HepG2 (cell line): ENCODE results near the gene DEGS1. TPM values are rescaled to one million over a fixed set of nuclear protein-coding genes. Genes with fewer than 3 reads are reported as not detected.
A peak's percentile ranks its signal among the peaks of the same experiment; 100 is the strongest.

Source experiments
- FOXA1 ChIP-seq, 2 experiments: fragments of 450-650 bp in 1 of 2; sonication (generic) in 1 of 2; formaldehyde crosslinking in 1 of 2; IDR thresholded peaks; 2 replicates each; pipeline versions ENCODE4 v1.4.0 to v1.6.1; 2016 to 2020; ENCODE audit warnings: missing genetic modification reagents in 1 of 2
- KDM1A ChIP-seq: IDR thresholded peaks from 2 replicates; pipeline ENCODE4 v1.6.1; 2016; ENCODE audit warnings: missing compliant biosample characterization
- LCORL ChIP-seq, 2 experiments: fragments of 450-650 bp in 1 of 2; sonication (generic) in 1 of 2; formaldehyde crosslinking in 1 of 2; IDR thresholded peaks; 2 replicates each; pipeline versions ENCODE4 v1.5.0 to v1.6.1; 2017 to 2020; ENCODE audit warnings: antibody characterized with exemption in 1 of 2, missing genetic modification reagents in 1 of 2
- NCOA1 ChIP-seq: sonication (generic); formaldehyde crosslinking; IDR thresholded peaks from 2 replicates; pipeline ENCODE4 v1.9.0; 2021; ENCODE audit warnings: missing genetic modification reagents
- NR2F1 ChIP-seq, 2 experiments: fragments of 450-650 bp in 1 of 2; formaldehyde crosslinking in 1 of 2; IDR thresholded peaks; 2 replicates each; pipeline versions ENCODE4 v1.5.0 to v1.6.1; 2016 to 2020; ENCODE audit warnings: mild to moderate bottlenecking in 1 of 2, missing compliant biosample characterization in 1 of 2, missing genetic modification reagents in 1 of 2, moderate library complexity in 1 of 2
- TARDBP ChIP-seq: sonication (generic); formaldehyde crosslinking; IDR thresholded peaks from 2 replicates; pipeline ENCODE4 v1.8.0; 2022; ENCODE audit warnings: mild to moderate bottlenecking, missing genetic modification reagents
- TGIF2 ChIP-seq: IDR thresholded peaks from 2 replicates; pipeline ENCODE4 v1.6.1; 2016; ENCODE audit warnings: control low read depth, missing compliant biosample characterization
- THAP11 ChIP-seq: IDR thresholded peaks from 2 replicates; pipeline ENCODE4 v1.6.1; 2016; ENCODE audit warnings: missing biosample characterization, missing genetic modification reagents
- ZNF530 ChIP-seq: sonication (generic); formaldehyde crosslinking; IDR thresholded peaks from 2 replicates; pipeline ENCODE4 v1.5.0; 2020; ENCODE audit warnings: low read depth, mild to moderate bottlenecking, missing genetic modification reagents
- ZNF775 ChIP-seq: sonication (generic); formaldehyde crosslinking; IDR thresholded peaks from 2 replicates; pipeline ENCODE4 v1.4.0; 2020; ENCODE audit warnings: missing genetic modification reagents, mild to moderate bottlenecking, moderate library complexity, borderline replicate concordance
- ZNF816 ChIP-seq: sonication (generic); formaldehyde crosslinking; IDR thresholded peaks from 2 replicates; pipeline ENCODE4 v1.8.0; 2022; ENCODE audit warnings: missing genetic modification reagents, mild to moderate bottlenecking, borderline replicate concordance
- polyA plus RNA-seq, 8 experiments: library from polyadenylated mRNA; depleted of rRNA in 3 of 8; stranded (reverse) in 7 of 8; unstranded in 1 of 8; fragments of >200 nt; fragmentation: Illumina TruSeq in 4 of 8; extraction: Trizol in 4 of 8; gene quantifications; 2 replicates each; pipeline versions ENCODE4 v1.2.1 to v1.2.3, GENCODE V29; 2011 to 2016; ENCODE audit warnings: low read depth in 4 of 8, missing spikeins in 1 of 8, mixed read lengths in 1 of 8; ENCODE audit not compliant: insufficient read depth in 1 of 8
- total RNA-seq, 5 experiments: library from RNA; depleted of rRNA; stranded (reverse); fragments of >200 nt; fragmentation: Illumina TruSeq; extraction: Trizol; gene quantifications; 2 replicates each; pipeline ENCODE4 v1.2.3, GENCODE V29; 2016; ENCODE audit warnings: low read depth in 1 of 5
- TF ChIP-seq, protein P1 (sequence below), 2 experiments: IDR thresholded peaks; 2 replicates each; pipeline ENCODE4 v1.6.1; 2011 to 2012; ENCODE audit warnings: low read length in 2 of 2, borderline replicate concordance in 1 of 2, low read depth in 1 of 2, mild to moderate bottlenecking in 1 of 2, moderate library complexity in 1 of 2
- TF ChIP-seq, protein P2 (sequence below): sonication (generic); formaldehyde crosslinking; conservative IDR thresholded peaks from 2 replicates; pipeline ENCODE4 v1.4.0; 2020; ENCODE audit warnings: missing genetic modification reagents
- TF ChIP-seq, protein P3 (sequence below): sonication (generic); formaldehyde crosslinking; IDR thresholded peaks from 2 replicates; pipeline ENCODE4 v1.5.1; 2020; ENCODE audit warnings: mild to moderate bottlenecking, missing genetic modification reagents
- TF ChIP-seq, protein P4 (sequence below): sonication (generic); formaldehyde crosslinking; IDR thresholded peaks from 2 replicates; pipeline ENCODE4 v1.4.0; 2020; ENCODE audit warnings: mild to moderate bottlenecking, low read depth, missing genetic modification reagents
- TF ChIP-seq, protein P5 (sequence below): IDR thresholded peaks from 2 replicates; pipeline ENCODE4 v1.6.1; 2016

Gene DEGS1
- total and polyA plus RNA-seq, 2 of the 13 experiments (the other 11 are each of a cell fraction or from before 2014, with no cell fraction given): 18.1 to 35.9 TPM

DNA sequence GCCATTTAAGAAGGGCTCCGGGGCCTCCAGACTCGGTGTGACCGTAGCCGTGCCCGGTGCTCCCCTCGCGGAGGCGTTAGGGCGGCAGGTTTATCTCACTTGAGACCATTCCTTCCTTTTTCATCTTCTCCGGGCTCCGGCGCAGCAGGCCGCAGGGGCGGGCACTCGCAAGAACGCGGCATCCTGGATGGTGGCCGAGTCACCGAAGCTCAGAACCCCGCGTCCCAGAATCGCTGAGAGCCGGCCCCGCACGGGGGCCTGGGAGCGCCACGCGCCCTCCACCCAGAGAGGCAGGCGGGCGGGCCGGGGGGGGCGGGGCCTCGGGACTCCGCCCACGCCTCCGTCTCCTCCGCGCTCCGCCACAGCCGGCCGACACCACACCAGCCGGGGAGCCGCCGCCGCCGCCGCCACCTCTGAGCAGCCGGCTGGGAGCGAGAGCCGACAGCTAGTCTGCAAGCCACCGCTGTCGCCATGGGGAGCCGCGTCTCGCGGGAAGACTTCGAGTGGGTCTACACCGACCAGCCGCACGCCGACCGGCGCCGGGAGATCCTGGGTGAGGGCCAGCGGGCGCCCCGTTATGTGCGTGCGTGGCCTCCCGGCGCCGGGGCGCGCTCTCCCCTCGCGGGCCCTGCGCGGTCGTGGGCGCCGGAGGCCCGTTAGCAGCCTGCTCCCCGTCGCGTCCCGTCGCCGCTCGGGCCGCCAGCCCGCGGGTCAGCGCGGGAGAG is at the start of gene DEGS1 (continued):
- no peak for TF ChIP-seq NR2F1 (CRISPR knock-in tag; IDR thresholded peaks at IDR 0.05)
- no peak for TF ChIP-seq FOXA1 (IDR thresholded peaks at IDR 0.05)
- TF ChIP-seq FOXA1 (CRISPR knock-in tag; IDR thresholded peaks at IDR 0.05): no peak
- TF ChIP-seq, protein P1, sequence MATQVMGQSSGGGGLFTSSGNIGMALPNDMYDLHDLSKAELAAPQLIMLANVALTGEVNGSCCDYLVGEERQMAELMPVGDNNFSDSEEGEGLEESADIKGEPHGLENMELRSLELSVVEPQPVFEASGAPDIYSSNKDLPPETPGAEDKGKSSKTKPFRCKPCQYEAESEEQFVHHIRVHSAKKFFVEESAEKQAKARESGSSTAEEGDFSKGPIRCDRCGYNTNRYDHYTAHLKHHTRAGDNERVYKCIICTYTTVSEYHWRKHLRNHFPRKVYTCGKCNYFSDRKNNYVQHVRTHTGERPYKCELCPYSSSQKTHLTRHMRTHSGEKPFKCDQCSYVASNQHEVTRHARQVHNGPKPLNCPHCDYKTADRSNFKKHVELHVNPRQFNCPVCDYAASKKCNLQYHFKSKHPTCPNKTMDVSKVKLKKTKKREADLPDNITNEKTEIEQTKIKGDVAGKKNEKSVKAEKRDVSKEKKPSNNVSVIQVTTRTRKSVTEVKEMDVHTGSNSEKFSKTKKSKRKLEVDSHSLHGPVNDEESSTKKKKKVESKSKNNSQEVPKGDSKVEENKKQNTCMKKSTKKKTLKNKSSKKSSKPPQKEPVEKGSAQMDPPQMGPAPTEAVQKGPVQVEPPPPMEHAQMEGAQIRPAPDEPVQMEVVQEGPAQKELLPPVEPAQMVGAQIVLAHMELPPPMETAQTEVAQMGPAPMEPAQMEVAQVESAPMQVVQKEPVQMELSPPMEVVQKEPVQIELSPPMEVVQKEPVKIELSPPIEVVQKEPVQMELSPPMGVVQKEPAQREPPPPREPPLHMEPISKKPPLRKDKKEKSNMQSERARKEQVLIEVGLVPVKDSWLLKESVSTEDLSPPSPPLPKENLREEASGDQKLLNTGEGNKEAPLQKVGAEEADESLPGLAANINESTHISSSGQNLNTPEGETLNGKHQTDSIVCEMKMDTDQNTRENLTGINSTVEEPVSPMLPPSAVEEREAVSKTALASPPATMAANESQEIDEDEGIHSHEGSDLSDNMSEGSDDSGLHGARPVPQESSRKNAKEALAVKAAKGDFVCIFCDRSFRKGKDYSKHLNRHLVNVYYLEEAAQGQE (IDR thresholded peaks at IDR 0.05; ENCODE audit: borderline replicate concordance in 1 of 2, low read depth in 1 of 2, low read length in 2 of 2): no peak
- TF ChIP-seq ZNF530 (CRISPR knock-in tag): no peak
- TF ChIP-seq, protein P2, sequence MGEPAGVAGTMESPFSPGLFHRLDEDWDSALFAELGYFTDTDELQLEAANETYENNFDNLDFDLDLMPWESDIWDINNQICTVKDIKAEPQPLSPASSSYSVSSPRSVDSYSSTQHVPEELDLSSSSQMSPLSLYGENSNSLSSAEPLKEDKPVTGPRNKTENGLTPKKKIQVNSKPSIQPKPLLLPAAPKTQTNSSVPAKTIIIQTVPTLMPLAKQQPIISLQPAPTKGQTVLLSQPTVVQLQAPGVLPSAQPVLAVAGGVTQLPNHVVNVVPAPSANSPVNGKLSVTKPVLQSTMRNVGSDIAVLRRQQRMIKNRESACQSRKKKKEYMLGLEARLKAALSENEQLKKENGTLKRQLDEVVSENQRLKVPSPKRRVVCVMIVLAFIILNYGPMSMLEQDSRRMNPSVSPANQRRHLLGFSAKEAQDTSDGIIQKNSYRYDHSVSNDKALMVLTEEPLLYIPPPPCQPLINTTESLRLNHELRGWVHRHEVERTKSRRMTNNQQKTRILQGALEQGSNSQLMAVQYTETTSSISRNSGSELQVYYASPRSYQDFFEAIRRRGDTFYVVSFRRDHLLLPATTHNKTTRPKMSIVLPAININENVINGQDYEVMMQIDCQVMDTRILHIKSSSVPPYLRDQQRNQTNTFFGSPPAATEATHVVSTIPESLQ (CRISPR knock-in tag): no peak
- TF ChIP-seq, protein P3, sequence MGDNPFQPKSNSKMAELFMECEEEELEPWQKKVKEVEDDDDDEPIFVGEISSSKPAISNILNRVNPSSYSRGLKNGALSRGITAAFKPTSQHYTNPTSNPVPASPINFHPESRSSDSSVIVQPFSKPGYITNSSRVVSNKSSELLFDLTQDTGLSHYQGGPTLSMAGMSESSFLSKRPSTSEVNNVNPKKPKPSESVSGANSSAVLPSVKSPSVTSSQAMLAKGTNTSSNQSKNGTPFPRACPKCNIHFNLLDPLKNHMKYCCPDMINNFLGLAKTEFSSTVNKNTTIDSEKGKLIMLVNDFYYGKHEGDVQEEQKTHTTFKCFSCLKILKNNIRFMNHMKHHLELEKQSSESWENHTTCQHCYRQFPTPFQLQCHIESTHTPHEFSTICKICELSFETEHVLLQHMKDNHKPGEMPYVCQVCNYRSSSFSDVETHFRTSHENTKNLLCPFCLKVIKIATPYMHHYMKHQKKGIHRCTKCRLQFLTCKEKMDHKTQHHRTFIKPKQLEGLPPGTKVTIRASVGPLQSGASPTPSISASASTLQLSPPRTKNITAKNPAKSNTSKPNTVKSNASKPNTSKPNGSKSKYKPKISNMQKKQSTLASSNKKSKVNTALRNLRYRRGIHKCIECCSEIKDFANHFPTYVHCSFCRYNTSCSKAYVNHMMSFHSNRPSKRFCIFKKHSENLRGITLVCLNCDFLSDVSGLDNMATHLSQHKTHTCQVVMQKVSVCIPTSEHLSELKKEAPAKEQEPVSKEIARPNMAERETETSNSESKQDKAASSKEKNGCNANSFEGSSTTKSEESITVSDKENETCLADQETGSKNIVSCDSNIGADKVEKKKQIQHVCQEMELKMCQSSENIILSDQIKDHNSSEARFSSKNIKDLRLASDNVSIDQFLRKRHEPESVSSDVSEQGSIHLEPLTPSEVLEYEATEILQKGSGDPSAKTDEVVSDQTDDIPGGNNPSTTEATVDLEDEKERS (CRISPR knock-in tag): no peak
- TF ChIP-seq THAP11 (CRISPR knock-in tag): no peak
- TF ChIP-seq ZNF816: no peak; the same call in 1 of the 2 replicates
- TF ChIP-seq TGIF2 (CRISPR knock-in tag): no peak
- TF ChIP-seq, protein P4, sequence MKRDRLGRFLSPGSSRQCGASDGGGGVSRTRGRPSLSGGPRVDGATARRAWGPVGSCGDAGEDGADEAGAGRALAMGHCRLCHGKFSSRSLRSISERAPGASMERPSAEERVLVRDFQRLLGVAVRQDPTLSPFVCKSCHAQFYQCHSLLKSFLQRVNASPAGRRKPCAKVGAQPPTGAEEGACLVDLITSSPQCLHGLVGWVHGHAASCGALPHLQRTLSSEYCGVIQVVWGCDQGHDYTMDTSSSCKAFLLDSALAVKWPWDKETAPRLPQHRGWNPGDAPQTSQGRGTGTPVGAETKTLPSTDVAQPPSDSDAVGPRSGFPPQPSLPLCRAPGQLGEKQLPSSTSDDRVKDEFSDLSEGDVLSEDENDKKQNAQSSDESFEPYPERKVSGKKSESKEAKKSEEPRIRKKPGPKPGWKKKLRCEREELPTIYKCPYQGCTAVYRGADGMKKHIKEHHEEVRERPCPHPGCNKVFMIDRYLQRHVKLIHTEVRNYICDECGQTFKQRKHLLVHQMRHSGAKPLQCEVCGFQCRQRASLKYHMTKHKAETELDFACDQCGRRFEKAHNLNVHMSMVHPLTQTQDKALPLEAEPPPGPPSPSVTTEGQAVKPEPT: 0 out of 2 replicates have a peak, but pooled peaks have one; percentile 63
- TF ChIP-seq, protein P5, sequence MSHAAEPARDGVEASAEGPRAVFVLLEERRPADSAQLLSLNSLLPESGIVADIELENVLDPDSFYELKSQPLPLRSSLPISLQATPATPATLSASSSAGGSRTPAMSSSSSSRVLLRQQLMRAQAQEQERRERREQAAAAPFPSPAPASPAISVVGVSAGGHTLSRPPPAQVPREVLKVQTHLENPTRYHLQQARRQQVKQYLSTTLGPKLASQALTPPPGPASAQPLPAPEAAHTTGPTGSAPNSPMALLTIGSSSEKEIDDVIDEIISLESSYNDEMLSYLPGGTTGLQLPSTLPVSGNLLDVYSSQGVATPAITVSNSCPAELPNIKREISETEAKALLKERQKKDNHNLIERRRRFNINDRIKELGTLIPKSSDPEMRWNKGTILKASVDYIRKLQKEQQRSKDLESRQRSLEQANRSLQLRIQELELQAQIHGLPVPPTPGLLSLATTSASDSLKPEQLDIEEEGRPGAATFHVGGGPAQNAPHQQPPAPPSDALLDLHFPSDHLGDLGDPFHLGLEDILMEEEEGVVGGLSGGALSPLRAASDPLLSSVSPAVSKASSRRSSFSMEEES (CRISPR knock-in tag): no peak; the same call in 1 of the 2 replicates
- no peak for TF ChIP-seq TARDBP
- TF ChIP-seq NCOA1 (CRISPR knock-in tag): no peak
- no peak for TF ChIP-seq LCORL (IDR thresholded peaks at IDR 0.05)
- no peak for TF ChIP-seq LCORL (CRISPR knock-in tag; IDR thresholded peaks at IDR 0.05)
- TF ChIP-seq KDM1A (CRISPR knock-in tag): no peak
- no peak for TF ChIP-seq ZNF775
